HEK293T (cell line): ENCODE results near the gene CLEC18C.
"Not testable (repeated sequence)": the region's sequence is repeated elsewhere in the genome, so short reads cannot be mapped to it uniquely, and the experiment has no call there.

Source experiments
- BHLHE40 ChIP-seq: fragments of 450-650 bp; IDR thresholded peaks from 2 replicates; pipeline ENCODE4 v1.6.1; 2016; ENCODE audit warnings: mild to moderate bottlenecking, moderate library complexity, borderline replicate concordance
- CTBP1 ChIP-seq: fragments of 450-650 bp; IDR thresholded peaks from 2 replicates; pipeline ENCODE4 v1.6.1; 2016; ENCODE audit warnings: borderline replicate concordance
- FOXK2 ChIP-seq: fragments of 450-650 bp; IDR thresholded peaks from 2 replicates; pipeline ENCODE4 v1.6.1; 2016; ENCODE audit warnings: mild to moderate bottlenecking
- PKNOX1 ChIP-seq: fragments of 450-650 bp; IDR thresholded peaks from 2 replicates; pipeline ENCODE4 v1.6.1; 2016

- not testable (repeated sequence) for TF ChIP-seq FOXK2, CTBP1, BHLHE40, PKNOX1
These were observed 50.5 kb downstream of the CLEC18C start for GRCh38 chr16:70223971-70224513.
